GM18873 (cell line): ENCODE data around the gene NCLN.
"Not testable (repeated sequence)": the region's sequence is repeated elsewhere in the genome, so short reads cannot be mapped to it uniquely, and the experiment has no call there.

Source experiments
- ATAC-seq: cut with Tn5 transposase; IDR thresholded peaks from one replicate; pipeline ENCODE4 v1.9.1; 2021; ENCODE audit warnings: mild to moderate bottlenecking, moderate library complexity, moderate number of reproducible peaks; ENCODE audit not compliant: unreplicated experiment, low FRiP score

The NCLN gene

GRCh38 chr19:3153286-3154230 lies 32.2 kb upstream of the NCLN start:
- ATAC-seq: no peak

- not testable (repeated sequence) for ATAC-seq
Measured at GRCh38 chr19:3154447-3154846, 31.3 kb upstream of the NCLN start.

- ATAC-seq: peak; percentile 54
Measured at GRCh38 chr19:3154957-3155736, 30.6 kb upstream of the NCLN start.

- no peak for ATAC-seq
Measured at GRCh38 chr19:3157096-3157845, 28.5 kb upstream of the NCLN start.

GRCh38 chr19:3159565-3159964 lies 26.2 kb upstream of the NCLN start:
- no peak for ATAC-seq

- no peak for ATAC-seq
Measured at GRCh38 chr19:3160219-3160618, 25.5 kb upstream of the NCLN start.

GRCh38 chr19:3161453-3161852 lies 24.3 kb upstream of the NCLN start:
- ATAC-seq: no peak

- ATAC-seq: no peak
Measured at GRCh38 chr19:3162418-3163229, 23.1 kb upstream of the NCLN start.

- no peak for ATAC-seq
Measured at GRCh38 chr19:3163230-3163886, 22.4 kb upstream of the NCLN start.

GRCh38 chr19:3163943-3164342 lies 21.8 kb upstream of the NCLN start:
- no peak for ATAC-seq

GRCh38 chr19:3167533-3168272 lies 18.0 kb upstream of the NCLN start:
- no peak for ATAC-seq

- ATAC-seq: no peak
Measured at GRCh38 chr19:3171894-3172672, 13.6 kb upstream of the NCLN start.

GRCh38 chr19:3172673-3173000 lies 13.1 kb upstream of the NCLN start:
- not testable (repeated sequence) for ATAC-seq

- ATAC-seq: no peak
Measured at GRCh38 chr19:3175781-3176714, 9.7 kb upstream of the NCLN start.

- no peak for ATAC-seq
Measured at GRCh38 chr19:3176715-3177501, 8.8 kb upstream of the NCLN start.

GRCh38 chr19:3178377-3178972 lies 7.3 kb upstream of the NCLN start, which contains the start of gene S1PR4:
Gene S1PR4, plus strand, starts transcription at chr19:3178769. Its CDS starts 24 bp downstream, at chr19:3178793.
- ATAC-seq: no peak
